Stomach (tissue), 9 donors: ENCODE measurements around the gene ANKRD22. TPM values are rescaled to one million over a fixed set of nuclear protein-coding genes. Genes with fewer than 3 reads are reported as not detected.
A peak's percentile ranks its signal among the peaks of the same experiment; 100 is the strongest.

ENCODE experiments used
- DNase-seq, 2 donors: peaks; one replicate each; pipeline versions ENCODE4 v3.0.0 to v3.0.0-alpha.2; 2013 to 2019
- H3K27ac ChIP-seq, 5 donors: fragments of 200-600 bp in 4 of 5; sonication (generic) in 4 of 5; one replicate each; pipeline ENCODE4 v1.5.1; 2013 to 2019; ENCODE audit warnings: mild to moderate bottlenecking in 1 of 5, moderate library complexity in 1 of 5
- H3K27me3 ChIP-seq, 3 donors: fragments of 200-600 bp; sonication (generic); one replicate each; pipeline ENCODE4 v1.5.1; 2017 to 2019; ENCODE audit warnings: mixed run types in 1 of 3
- H3K36me3 ChIP-seq, 4 donors: fragments of 200-600 bp; sonication (generic); 1 replicate in 3 of 4; 2 replicates in 1 of 4; pipeline ENCODE4 v1.5.1; 2016 to 2019
- H3K4me1 ChIP-seq, 4 donors: fragments of 200-600 bp; sonication (generic); one replicate each; pipeline ENCODE4 v1.5.1; 2016 to 2019
- H3K4me3 ChIP-seq, 4 donors: fragments of 200-600 bp; sonication (generic) in 3 of 4; one replicate each; pipeline ENCODE4 v1.5.1; 2016 to 2019; ENCODE audit warnings: mild to moderate bottlenecking in 1 of 4
- H3K9me3 ChIP-seq, 4 donors: fragments of 200-600 bp; sonication (generic); one replicate each; pipeline ENCODE4 v1.5.1; 2016 to 2019
- EP300 ChIP-seq: sonication (generic); formaldehyde crosslinking; IDR thresholded peaks from one replicate; pipeline ENCODE4 v1.6.1; 2017; ENCODE audit warnings: antibody characterized with exemption
- POLR2A ChIP-seq, 4 donors: fragments of 450-650 bp; IDR thresholded peaks; one replicate each; pipeline ENCODE4 v1.6.1; 2016; ENCODE audit warnings: antibody characterized with exemption in 4 of 4, control low read depth in 2 of 4, mild to moderate bottlenecking in 1 of 4, moderate library complexity in 1 of 4
- POLR2AphosphoS5 ChIP-seq, 3 donors: sonication (generic); formaldehyde crosslinking; IDR thresholded peaks; one replicate each; pipeline ENCODE4 v1.6.1; 2016; ENCODE audit warnings: antibody characterized with exemption in 3 of 3
- WGBS, 5 donors: extraction: QIAGEN DNeasy Blood & Tissue Kit in 3 of 5; methylation state at CpG; one replicate each; pipeline versions ENCODE4 v1.1.5 to v1.1.7; 2013 to 2018; 5-methylcytosine and 5-hydroxymethylcytosine counted together
- intact Hi-C: fragments of 100-400 bp; cut with DNase I; formaldehyde crosslinking; loops from one replicate; pipeline ENCODE4 v1.15.1; 2023; ENCODE audit warnings: low total_unique reads
- polyA plus RNA-seq, 3 donors: library from polyadenylated mRNA; stranded (reverse); fragments of 200-250 nt; gene quantifications; one replicate each; pipeline ENCODE4 v1.2.3, GENCODE V29; 2013
- total RNA-seq, 5 donors: library from RNA; depleted of rRNA; stranded (reverse); fragments of >200 nt; gene quantifications; one replicate each; pipeline versions ENCODE4 v1.1.0 to v1.2.3, GENCODE V29; 2014 to 2016
- TF ChIP-seq, protein P1 (sequence below), 7 experiments: fragments of 450-650 bp in 4 of 7; fragments of 200-600 bp in 3 of 7; sonication (generic) in 3 of 7; IDR thresholded peaks; one replicate each; pipeline ENCODE4 v1.5.1; 2016 to 2019; ENCODE audit warnings: antibody characterized with exemption in 7 of 7, control low read depth in 2 of 7, mild to moderate bottlenecking in 1 of 7
- donor health status: healthy with polysubstance abuse.
- donor health status: Bipolar disorder and iron deficiency.
- donor health status: healthy.

ANKRD22 gene
- total and polyA plus RNA-seq, 8 donors, result 6.4 to 63.9 (median 36.4) TPM

DNA sequence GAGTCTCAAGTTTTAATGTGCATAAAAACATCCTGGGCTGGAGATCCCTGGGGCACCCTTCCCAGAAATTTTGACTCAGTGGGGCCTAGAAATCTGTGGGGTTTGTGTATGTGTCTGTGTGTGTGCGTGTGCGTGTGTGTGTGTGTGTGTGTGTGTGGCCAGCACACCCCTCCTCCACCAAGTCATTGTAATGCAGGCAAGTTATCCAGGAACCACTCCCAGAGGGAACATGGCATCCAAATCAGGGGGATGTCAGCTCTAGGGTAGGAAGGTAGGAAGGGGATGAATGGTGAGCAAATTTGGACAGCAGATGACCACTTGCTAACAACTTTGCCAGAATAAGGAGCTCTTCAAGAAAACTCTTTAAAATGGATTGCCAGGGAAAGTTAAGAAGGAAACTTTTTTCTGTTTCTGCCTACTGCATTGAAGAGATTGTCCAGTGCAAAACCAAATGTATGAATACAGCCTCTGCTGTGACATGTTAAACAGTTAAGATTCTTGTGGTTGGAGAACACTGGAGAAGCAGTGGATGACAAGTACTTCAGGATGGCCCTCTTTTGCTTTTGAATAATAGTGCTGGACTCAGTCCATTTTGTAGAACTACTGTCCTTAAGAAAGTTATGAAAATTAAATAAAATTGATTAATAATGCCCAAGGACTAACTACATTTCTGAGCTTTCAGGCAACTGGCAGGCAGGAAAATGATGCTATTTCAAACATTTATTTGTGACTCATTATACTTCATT is 40.8 kb upstream of the ANKRD22 start:
- WGBS, 5 donors, result 64 to 84% (median 77%) methylated on average over 2 of the region's 2 CpGs
- no peak overlapping the region for H3K4me3 ChIP-seq
- no peaks in the 10 kb centered on the region for H3K27me3 ChIP-seq
- TF ChIP-seq, protein P1, sequence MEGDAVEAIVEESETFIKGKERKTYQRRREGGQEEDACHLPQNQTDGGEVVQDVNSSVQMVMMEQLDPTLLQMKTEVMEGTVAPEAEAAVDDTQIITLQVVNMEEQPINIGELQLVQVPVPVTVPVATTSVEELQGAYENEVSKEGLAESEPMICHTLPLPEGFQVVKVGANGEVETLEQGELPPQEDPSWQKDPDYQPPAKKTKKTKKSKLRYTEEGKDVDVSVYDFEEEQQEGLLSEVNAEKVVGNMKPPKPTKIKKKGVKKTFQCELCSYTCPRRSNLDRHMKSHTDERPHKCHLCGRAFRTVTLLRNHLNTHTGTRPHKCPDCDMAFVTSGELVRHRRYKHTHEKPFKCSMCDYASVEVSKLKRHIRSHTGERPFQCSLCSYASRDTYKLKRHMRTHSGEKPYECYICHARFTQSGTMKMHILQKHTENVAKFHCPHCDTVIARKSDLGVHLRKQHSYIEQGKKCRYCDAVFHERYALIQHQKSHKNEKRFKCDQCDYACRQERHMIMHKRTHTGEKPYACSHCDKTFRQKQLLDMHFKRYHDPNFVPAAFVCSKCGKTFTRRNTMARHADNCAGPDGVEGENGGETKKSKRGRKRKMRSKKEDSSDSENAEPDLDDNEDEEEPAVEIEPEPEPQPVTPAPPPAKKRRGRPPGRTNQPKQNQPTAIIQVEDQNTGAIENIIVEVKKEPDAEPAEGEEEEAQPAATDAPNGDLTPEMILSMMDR (IDR thresholded peaks at IDR 0.05), result no peak
- TF ChIP-seq POLR2A (IDR thresholded peaks at IDR 0.05) (no peak), EP300 (no peak), POLR2AphosphoS5 (IDR thresholded peaks at IDR 0.05) (no peak)
- H3K36me3 ChIP-seq, result no peaks in the 10 kb centered on the region
- intact Hi-C loops, result no loop called here
- no peaks in the 10 kb centered on the region for H3K9me3 ChIP-seq
- DNase-seq, result no peak
- H3K4me1 ChIP-seq, result peaks cover 4 to 73% (median 20%) of the 10 kb centered on the region in 4 donors
- peak overlapping the region in 2 of 5 donors; percentile 7 to 16 for H3K27ac ChIP-seq

DNA sequence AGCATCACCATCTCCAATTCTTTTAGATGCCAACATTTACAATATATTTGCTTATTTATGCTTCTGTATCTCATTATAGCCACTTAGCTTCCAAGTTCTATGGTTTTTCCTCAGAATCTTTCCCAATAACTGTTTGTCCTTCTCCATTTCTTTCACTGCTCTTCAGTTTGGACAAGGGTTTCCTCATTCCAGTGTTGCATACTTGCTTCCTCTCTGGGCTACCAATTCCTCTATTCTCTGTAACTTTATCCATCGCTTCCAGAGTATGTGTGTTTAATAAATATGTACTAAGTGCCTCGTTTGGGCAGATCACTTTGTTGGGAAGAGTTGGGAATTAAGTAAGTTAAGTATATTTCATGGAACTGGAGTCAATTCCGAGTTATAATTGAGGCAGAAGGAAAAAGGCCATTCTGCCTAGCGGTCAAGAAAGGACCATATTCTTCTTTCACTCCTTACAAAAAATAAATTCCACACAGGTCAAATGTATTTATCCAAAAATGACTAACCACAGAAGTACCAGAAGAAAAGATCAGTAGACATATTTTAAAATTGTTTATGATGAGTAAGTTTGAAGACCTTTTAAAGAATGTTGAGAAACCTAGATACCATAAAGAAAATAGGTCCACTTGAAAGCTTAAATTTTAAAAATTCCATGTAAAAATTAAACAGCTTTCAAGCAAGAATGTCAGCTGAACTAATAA is 39.2 kb upstream of the ANKRD22 start:
- H3K4me1 ChIP-seq, result peaks cover 0 to 65% (median 7%) of the 10 kb centered on the region in 4 donors
- H3K27ac ChIP-seq, result no peak overlapping the region
- H3K9me3 ChIP-seq, result no peaks in the 10 kb centered on the region
- DNase-seq, result no peak
- no peaks in the 10 kb centered on the region for H3K27me3 ChIP-seq
- TF ChIP-seq, protein P1 (IDR thresholded peaks at IDR 0.05), result no peak
- TF ChIP-seq POLR2AphosphoS5 (IDR thresholded peaks at IDR 0.05), result no peak
- TF ChIP-seq EP300, result no peak
- no peak for TF ChIP-seq POLR2A (IDR thresholded peaks at IDR 0.05)
- no peak overlapping the region for H3K4me3 ChIP-seq
- H3K36me3 ChIP-seq, result no peaks in the 10 kb centered on the region
- 85 to 93% (median 91%) methylated on average over 4 of the region's 4 CpGs for WGBS, 5 donors
- intact Hi-C loops, result no loop called here

DNA sequence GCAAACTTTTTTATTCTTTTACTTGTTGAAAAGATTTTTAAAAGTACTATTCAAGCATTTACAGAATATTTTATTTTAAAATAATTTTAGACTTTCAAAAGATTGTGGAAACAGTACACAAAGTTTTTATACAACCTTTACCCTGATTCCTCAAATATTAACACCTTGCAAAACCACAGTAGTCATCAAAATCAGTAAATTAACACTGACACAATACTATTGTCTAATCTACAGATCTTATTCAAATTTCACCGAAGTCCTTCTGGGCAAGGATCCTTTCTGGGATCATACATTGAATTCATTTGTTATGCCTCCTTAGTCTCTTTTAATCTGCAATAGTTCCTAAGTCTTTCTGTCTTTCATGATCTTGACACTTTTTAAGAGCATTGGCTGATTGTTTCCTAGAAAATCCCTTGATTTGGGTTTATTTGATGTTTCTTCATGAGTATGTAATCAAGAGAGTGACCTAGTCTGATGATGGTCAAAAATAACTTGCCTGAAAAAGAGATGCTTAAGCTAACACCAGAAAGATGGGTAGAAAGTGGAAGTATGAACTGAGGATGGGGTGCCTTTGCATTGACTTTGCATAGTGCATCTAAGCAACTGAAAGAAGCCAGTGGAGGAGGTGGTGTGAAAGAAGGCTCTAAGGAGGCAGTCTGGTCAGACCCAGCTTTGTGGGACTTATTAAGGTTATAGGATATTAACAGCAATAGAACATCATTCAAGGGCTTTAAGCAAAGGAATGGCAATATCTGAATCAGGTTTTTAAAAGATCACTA is 38.1 kb upstream of the ANKRD22 start:
- TF ChIP-seq EP300, result no peak
- no peak for TF ChIP-seq POLR2A (IDR thresholded peaks at IDR 0.05)
- TF ChIP-seq POLR2AphosphoS5 (IDR thresholded peaks at IDR 0.05), result no peak
- TF ChIP-seq, protein P1 (IDR thresholded peaks at IDR 0.05), result no peak
- 24 to 70% (median 58%) methylated on average over 1 of the region's 1 CpG for WGBS, 5 donors
- Histone ChIP-seq H3K27ac (no peak overlapping the region), H3K27me3 (no peaks in the 10 kb centered on the region), H3K9me3 (no peaks in the 10 kb centered on the region), H3K36me3 (no peaks in the 10 kb centered on the region), H3K4me3 (no peak overlapping the region), H3K4me1 (peaks cover 0 to 56% (median 5%) of the 10 kb centered on the region in 4 donors)
- no peak for DNase-seq
- intact Hi-C loops, result loop anchor here (10.0 kb wide), 1 partner anchor 55 kb away; no protein-coding TSS in a partner anchor

DNA sequence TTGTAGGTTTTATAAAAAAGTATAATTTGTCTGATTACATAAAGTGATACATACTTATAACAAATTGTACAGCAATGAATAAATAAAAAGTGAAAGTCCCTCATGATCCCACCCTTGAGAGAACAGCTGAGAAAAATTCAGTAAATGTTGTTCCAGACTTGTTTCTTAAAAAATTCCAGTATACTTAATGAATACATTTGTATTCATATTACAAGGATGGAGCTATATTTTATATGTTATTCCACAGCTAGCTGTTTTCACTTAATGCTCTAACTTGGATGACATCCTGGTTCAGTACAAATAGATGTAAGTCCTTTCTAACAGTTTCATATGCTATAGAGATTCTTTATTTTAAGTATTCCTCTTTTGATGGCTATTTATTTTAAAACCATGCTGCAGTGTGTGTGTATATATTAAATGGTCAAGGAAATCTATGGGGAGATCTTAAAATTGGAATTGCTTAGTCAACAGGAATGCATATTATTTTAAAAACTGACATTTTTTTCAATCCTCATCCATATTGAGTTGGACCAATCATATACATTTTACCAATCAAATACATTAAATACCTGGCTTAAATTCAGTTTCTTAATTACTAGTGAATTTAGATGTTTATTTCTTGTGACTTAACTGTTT is 37.3 kb upstream of the ANKRD22 start:
- no peaks in the 10 kb centered on the region for H3K36me3 ChIP-seq
- H3K27ac ChIP-seq, result no peak overlapping the region
- no peaks in the 10 kb centered on the region for H3K9me3 ChIP-seq
- H3K4me3 ChIP-seq, result no peak overlapping the region
- intact Hi-C loops, result loop anchor here (10.0 kb wide), 1 partner anchor 54 kb away; no protein-coding TSS in a partner anchor
- no peaks in the 10 kb centered on the region for H3K27me3 ChIP-seq
- DNase-seq, result no peak
- peaks cover 0 to 56% (median 6%) of the 10 kb centered on the region in 4 donors for H3K4me1 ChIP-seq
- TF ChIP-seq EP300 (no peak), POLR2AphosphoS5 (IDR thresholded peaks at IDR 0.05) (no peak)
